ENCODE results near the gene PLP1. TPM values are rescaled to one million over a fixed set of nuclear protein-coding genes. Genes with fewer than 3 reads are reported as not detected.

Gene PLP1
- total RNA-seq, 1 donor from 2014 or later, result 0.59 TPM

- no peak overlapping the region for H3K27ac ChIP-seq
- intact Hi-C loops (cut with DNase I), result no loop called here
These were observed 54.7 kb downstream of the PLP1 start for GRCh38 chrX:103831342-103831802.

DNA sequence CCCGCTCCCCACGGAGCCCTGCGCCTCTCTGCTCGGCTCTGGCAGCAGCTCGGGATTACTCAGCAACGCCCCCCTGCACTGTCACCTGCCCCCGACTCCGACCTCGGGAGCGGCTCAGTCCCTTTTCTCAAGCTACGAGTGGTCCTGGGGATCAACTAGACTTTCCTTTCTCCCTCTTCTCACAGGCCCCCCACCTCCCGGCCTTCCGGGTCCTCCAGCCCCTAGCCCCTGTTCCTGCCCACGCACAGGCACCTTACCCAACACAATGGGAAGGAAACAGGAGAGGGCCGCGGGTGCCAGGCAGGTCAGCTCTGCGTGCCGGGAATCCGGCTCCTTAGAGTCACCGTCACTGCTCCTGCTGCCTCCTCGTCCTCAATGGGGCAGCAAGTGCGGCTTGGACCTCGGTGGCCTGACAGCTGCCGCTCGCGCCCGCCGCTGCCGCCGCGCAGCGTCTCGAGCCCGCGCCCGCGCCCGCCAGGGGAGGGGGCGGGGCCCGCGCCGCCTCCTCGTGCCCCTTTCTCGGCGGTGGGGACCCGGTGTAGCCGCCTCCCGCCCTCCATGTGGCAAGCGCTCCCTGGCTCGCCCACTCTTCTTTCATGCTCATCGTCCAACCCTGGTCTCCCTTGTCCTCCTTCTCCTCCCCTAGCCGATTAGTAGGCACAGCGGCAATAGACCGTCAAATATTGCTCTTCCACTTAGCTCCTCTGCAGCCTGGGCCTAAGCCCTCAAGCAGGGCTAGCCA, 55.3 kb downstream of the PLP1 start, which contains the start of gene RAB9B:
TSS of gene RAB9B (minus strand) at position 455 of the 742 bp plus-strand sequence. CDS start 6,473 bp downstream, outside the sequence.
- no peaks in the 10 kb centered on the region for H3K4me1 ChIP-seq
- DNase-seq (peak; percentile 75), ATAC-seq (peak; percentile 89 to 95)
- intact Hi-C loops (cut with DNase I), result no loop called here
- H3K27ac ChIP-seq, result no peak within 1 kb of the TSS
- H3K27me3 ChIP-seq (ENCODE audit: low read depth), result no peaks in the 10 kb centered on the region
- H3K36me3 ChIP-seq, result no peaks in the 10 kb centered on the region
- H3K4me3 ChIP-seq, result peak within 1 kb of the TSS; percentile 61
- no peaks in the 10 kb centered on the region for H3K9me3 ChIP-seq
- TF ChIP-seq, protein P1, sequence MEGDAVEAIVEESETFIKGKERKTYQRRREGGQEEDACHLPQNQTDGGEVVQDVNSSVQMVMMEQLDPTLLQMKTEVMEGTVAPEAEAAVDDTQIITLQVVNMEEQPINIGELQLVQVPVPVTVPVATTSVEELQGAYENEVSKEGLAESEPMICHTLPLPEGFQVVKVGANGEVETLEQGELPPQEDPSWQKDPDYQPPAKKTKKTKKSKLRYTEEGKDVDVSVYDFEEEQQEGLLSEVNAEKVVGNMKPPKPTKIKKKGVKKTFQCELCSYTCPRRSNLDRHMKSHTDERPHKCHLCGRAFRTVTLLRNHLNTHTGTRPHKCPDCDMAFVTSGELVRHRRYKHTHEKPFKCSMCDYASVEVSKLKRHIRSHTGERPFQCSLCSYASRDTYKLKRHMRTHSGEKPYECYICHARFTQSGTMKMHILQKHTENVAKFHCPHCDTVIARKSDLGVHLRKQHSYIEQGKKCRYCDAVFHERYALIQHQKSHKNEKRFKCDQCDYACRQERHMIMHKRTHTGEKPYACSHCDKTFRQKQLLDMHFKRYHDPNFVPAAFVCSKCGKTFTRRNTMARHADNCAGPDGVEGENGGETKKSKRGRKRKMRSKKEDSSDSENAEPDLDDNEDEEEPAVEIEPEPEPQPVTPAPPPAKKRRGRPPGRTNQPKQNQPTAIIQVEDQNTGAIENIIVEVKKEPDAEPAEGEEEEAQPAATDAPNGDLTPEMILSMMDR (IDR thresholded peaks at IDR 0.05), result no peak

More at GRCh38 chrX:103831342-103831802, 54.7 kb downstream of the PLP1 start:
- DNase-seq, result no peak
- ATAC-seq, result no peak
- TF ChIP-seq, protein P1 (IDR thresholded peaks at IDR 0.05), result no peak
- Histone ChIP-seq H3K4me1 (no peaks in the 10 kb centered on the region), H3K27me3 (ENCODE audit: low read depth) (no peaks in the 10 kb centered on the region), H3K36me3 (no peaks in the 10 kb centered on the region), H3K4me3 (peak overlapping the region; percentile 61), H3K9me3 (no peaks in the 10 kb centered on the region)

DNA sequence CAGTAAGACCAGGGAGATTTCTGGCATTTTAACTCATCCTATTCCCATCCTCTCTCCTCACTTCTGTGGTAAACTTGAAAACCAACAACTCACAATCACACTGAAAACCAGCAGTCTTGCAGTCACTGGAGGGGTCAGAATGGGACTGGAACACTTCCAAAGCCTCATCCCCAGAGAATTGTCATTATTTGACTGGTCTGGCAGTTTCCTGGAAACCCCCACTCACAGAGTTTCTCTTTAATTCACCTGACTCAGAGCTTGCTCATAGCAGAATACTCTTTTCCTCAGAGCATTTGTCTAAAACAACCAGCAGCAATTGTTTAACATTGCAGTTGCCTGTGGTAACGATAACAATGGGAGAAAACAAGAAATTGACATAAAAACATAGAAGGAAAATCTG, 62.8 kb downstream of the PLP1 start:
- no peak for ATAC-seq
- intact Hi-C loops (cut with DNase I), result no loop called here
- TF ChIP-seq, protein P1 (IDR thresholded peaks at IDR 0.05), result no peak

More for the DNA sequence above, 62.8 kb downstream of the PLP1 start:
- no peak for DNase-seq
- Histone ChIP-seq H3K36me3 (no peaks in the 10 kb centered on the region), H3K27ac (no peak overlapping the region), H3K4me1 (no peaks in the 10 kb centered on the region), H3K27me3 (ENCODE audit: low read depth) (no peaks in the 10 kb centered on the region), H3K9me3 (no peaks in the 10 kb centered on the region), H3K4me3 (no peak overlapping the region)

Other genes starting within 250 kb of the PLP1 start
- 58.7 TPM for gene TCEAL4, start 191.3 kb upstream of the PLP1 start, total RNA-seq
- 19.1 TPM for gene TCEAL3, start 168.9 kb upstream of the PLP1 start, total RNA-seq
- 25.5 TPM for gene TCEAL1, start 147.9 kb upstream of the PLP1 start, total RNA-seq
- 166 TPM for gene MORF4L2, start 90.1 kb upstream of the PLP1 start, total RNA-seq
- not detected for gene TMEM31, start 65.9 kb upstream of the PLP1 start, total RNA-seq
- gene RAB9B, start 55.4 kb downstream of the PLP1 start, total RNA-seq, result 0.59 TPM
- gene TMSB15B, start 185.8 kb downstream of the PLP1 start, total RNA-seq, result 1.2 TPM
- gene H2BW1, start 236.9 kb downstream of the PLP1 start, total RNA-seq, result not detected